ENCODE measurements around the gene MAPK8IP3. TPM values are rescaled to one million over a fixed set of nuclear protein-coding genes. Genes with fewer than 3 reads are reported as not detected.
A peak's percentile ranks its signal among the peaks of the same experiment; 100 is the strongest.

Gene MAPK8IP3
- total RNA-seq, 1 donor from 2014 or later: 157 TPM

- H3K9me3 Mint-ChIP-seq (ENCODE audit: low read depth): no peaks in the 10 kb centered on the region
- H3K27ac Mint-ChIP-seq: no peak overlapping the region
- peaks cover 9% of the 10 kb centered on the region for H3K4me1 Mint-ChIP-seq (ENCODE audit: low read depth)
- H3K4me3 Mint-ChIP-seq (ENCODE audit: low read depth): peak overlapping the region; percentile 31
- no peak for DNase-seq (ENCODE audit: low spot score, unreplicated experiment)
- H3K27me3 Mint-ChIP-seq: no peaks in the 10 kb centered on the region
- H3K36me3 Mint-ChIP-seq (ENCODE audit: insufficient read depth): peaks cover 1% of the 10 kb centered on the region
- TF ChIP-seq CTCF (IDR thresholded peaks at IDR 0.05; ENCODE audit: unreplicated experiment): no peak
Observed at GRCh38 chr16:1775006-1775845, 69.2 kb downstream of the MAPK8IP3 start.

GRCh38 chr16:1775846-1776671 lies 70.1 kb downstream of the MAPK8IP3 start:
- Mint-ChIP-seq H3K27ac (no peak overlapping the region), H3K4me3 (ENCODE audit: low read depth) (no peak overlapping the region), H3K9me3 (ENCODE audit: low read depth) (no peaks in the 10 kb centered on the region)

GRCh38 chr16:1776672-1776955 lies 70.6 kb downstream of the MAPK8IP3 start:
- no peak overlapping the region for H3K4me3 Mint-ChIP-seq (ENCODE audit: low read depth)

More at GRCh38 chr16:1775846-1776671, 70.1 kb downstream of the MAPK8IP3 start:
- Mint-ChIP-seq H3K36me3 (ENCODE audit: insufficient read depth) (peaks cover 1% of the 10 kb centered on the region), H3K4me1 (ENCODE audit: low read depth) (peaks cover 8% of the 10 kb centered on the region), H3K27me3 (no peaks in the 10 kb centered on the region)
- no peak for DNase-seq (ENCODE audit: low spot score, unreplicated experiment)
- TF ChIP-seq CTCF (IDR thresholded peaks at IDR 0.05; ENCODE audit: unreplicated experiment): no peak

GRCh38 chr16:1776991-1777374 lies 71.0 kb downstream of the MAPK8IP3 start:
- TF ChIP-seq CTCF (IDR thresholded peaks at IDR 0.05; ENCODE audit: unreplicated experiment): no peak
- DNase-seq (ENCODE audit: low spot score, unreplicated experiment): no peak
- H3K4me1 Mint-ChIP-seq (ENCODE audit: low read depth): peaks cover 13% of the 10 kb centered on the region
- no peaks in the 10 kb centered on the region for H3K27me3 Mint-ChIP-seq
- H3K27ac Mint-ChIP-seq: no peak overlapping the region
- peaks cover 1% of the 10 kb centered on the region for H3K36me3 Mint-ChIP-seq (ENCODE audit: insufficient read depth)
- no peaks in the 10 kb centered on the region for H3K9me3 Mint-ChIP-seq (ENCODE audit: low read depth)
- H3K4me3 Mint-ChIP-seq (ENCODE audit: low read depth): no peak overlapping the region

More at GRCh38 chr16:1776672-1776955, 70.6 kb downstream of the MAPK8IP3 start:
- no peak overlapping the region for H3K27ac Mint-ChIP-seq
- no peaks in the 10 kb centered on the region for H3K27me3 Mint-ChIP-seq
- no peaks in the 10 kb centered on the region for H3K9me3 Mint-ChIP-seq (ENCODE audit: low read depth)
- H3K36me3 Mint-ChIP-seq (ENCODE audit: insufficient read depth): peaks cover 1% of the 10 kb centered on the region
- DNase-seq (ENCODE audit: low spot score, unreplicated experiment): no peak
- H3K4me1 Mint-ChIP-seq (ENCODE audit: low read depth): peaks cover 13% of the 10 kb centered on the region
- no peak for TF ChIP-seq CTCF (IDR thresholded peaks at IDR 0.05; ENCODE audit: unreplicated experiment)

GRCh38 chr16:1777375-1778199 lies 71.6 kb downstream of the MAPK8IP3 start:
- Mint-ChIP-seq H3K9me3 (ENCODE audit: low read depth) (no peaks in the 10 kb centered on the region), H3K36me3 (ENCODE audit: insufficient read depth) (peaks cover 1% of the 10 kb centered on the region), H3K4me3 (ENCODE audit: low read depth) (no peak overlapping the region), H3K27ac (no peak overlapping the region), H3K4me1 (ENCODE audit: low read depth) (peaks cover 8% of the 10 kb centered on the region), H3K27me3 (no peaks in the 10 kb centered on the region)
- DNase-seq (ENCODE audit: low spot score, unreplicated experiment): no peak
- no peak for TF ChIP-seq CTCF (IDR thresholded peaks at IDR 0.05; ENCODE audit: unreplicated experiment)
